NCI-H748 (cell line): ENCODE results near the gene MRPL2.

Experiments used
- DNase-seq: peaks from one replicate; lab custom pipeline; 2025; ENCODE audit not compliant: unreplicated experiment; lab: John Stamatoyannopoulos, UW

The MRPL2 gene

GRCh38 chr6:43059168-43060033 lies at the start of gene MRPL2, which contains the start of gene KLC4:
MRPL2 (minus strand) TSS chr6:43059434; CDS start chr6:43059381, 53 bp downstream.
KLC4 (plus strand) TSS chr6:43059631; CDS start chr6:43061336, 1,705 bp downstream.
- DNase-seq: peak; percentile 100

GRCh38 chr6:43107344-43108062 lies 48.3 kb upstream of the MRPL2 start:
- peak; percentile 91 for DNase-seq

- DNase-seq: peak; percentile 48
Observed at GRCh38 chr6:43105538-43106222, 46.4 kb upstream of the MRPL2 start.

- no peak for DNase-seq
Observed at GRCh38 chr6:43103253-43103876, 44.1 kb upstream of the MRPL2 start.

GRCh38 chr6:43101497-43101896 lies 42.3 kb upstream of the MRPL2 start:
- DNase-seq: no peak

GRCh38 chr6:43097502-43097901 lies 38.3 kb upstream of the MRPL2 start:
- no peak for DNase-seq

- DNase-seq: no peak
Observed at GRCh38 chr6:43097098-43097489, 37.9 kb upstream of the MRPL2 start.

- no peak for DNase-seq
Observed at GRCh38 chr6:43096451-43097097, 37.3 kb upstream of the MRPL2 start.

GRCh38 chr6:43095939-43096338 lies 36.7 kb upstream of the MRPL2 start:
- DNase-seq: no peak

- DNase-seq: no peak
Observed at GRCh38 chr6:43093436-43094289, 34.4 kb upstream of the MRPL2 start.

- no peak for DNase-seq
Observed at GRCh38 chr6:43092635-43093034, 33.4 kb upstream of the MRPL2 start.

GRCh38 chr6:43091436-43091991 lies 32.3 kb upstream of the MRPL2 start:
- no peak for DNase-seq

- no peak for DNase-seq
Observed at GRCh38 chr6:43091020-43091419, 31.8 kb upstream of the MRPL2 start.

- DNase-seq: no peak
Observed at GRCh38 chr6:43090559-43090956, 31.3 kb upstream of the MRPL2 start.

- DNase-seq: no peak
Observed at GRCh38 chr6:43089874-43090558, 30.8 kb upstream of the MRPL2 start.

- no peak for DNase-seq
Observed at GRCh38 chr6:43089467-43089866, 30.2 kb upstream of the MRPL2 start.

- DNase-seq: no peak
Observed at GRCh38 chr6:43088654-43089056, 29.4 kb upstream of the MRPL2 start.

- DNase-seq: no peak
Observed at GRCh38 chr6:43086022-43086658, 26.9 kb upstream of the MRPL2 start.
